ENCODE measurements around the gene IGFBP2. TPM values are rescaled to one million over a fixed set of nuclear protein-coding genes. Genes with fewer than 3 reads are reported as not detected.

The IGFBP2 gene
- total and polyA plus RNA-seq, 2 experiments from 2014 or later: 163 to 338 TPM

DNA sequence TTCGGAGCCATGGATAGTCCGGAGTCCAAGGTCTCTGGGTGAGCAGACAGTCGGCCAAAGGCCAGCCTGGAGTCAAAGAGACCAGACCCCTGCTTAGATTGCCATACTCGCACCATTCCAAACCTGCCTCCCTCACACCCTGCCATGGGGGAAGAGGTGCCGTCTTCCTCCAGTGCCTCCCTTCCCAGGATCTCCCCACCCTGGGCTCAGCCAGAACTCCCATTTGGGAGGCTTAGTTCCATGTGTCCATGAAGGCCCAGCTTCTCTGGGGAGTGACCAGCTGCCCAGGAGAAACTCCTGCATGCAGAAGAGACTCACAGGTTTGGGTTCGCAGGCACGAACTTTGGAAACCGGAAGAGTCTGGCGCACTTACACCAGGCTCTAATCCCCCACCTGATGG lies 40.4 kb downstream of the IGFBP2 start:
- DNase-seq (ENCODE audit: low spot score): no peak
- 95% methylated on average over 9 of the region's 9 CpGs for WGBS (ENCODE audit: low lambda C conversion rate, missing lambda C conversion rate)
- Histone ChIP-seq H3K4me2 (no peak overlapping the region), H3K79me2 (no peaks in the 10 kb centered on the region), H3K4me3 (no peak overlapping the region), H4K20me1 (ENCODE audit: insufficient read depth, poor library complexity, severe bottlenecking) (no peaks in the 10 kb centered on the region), H3K4me1 (ENCODE audit: insufficient read depth) (no peaks in the 10 kb centered on the region), H3K27me3 (no peaks in the 10 kb centered on the region), H3K27ac (no peak overlapping the region), H3K36me3 (replicated peaks; ENCODE audit: insufficient read depth, low read depth) (no peaks in the 10 kb centered on the region), H3K9me2 (replicated peaks; ENCODE audit: insufficient read depth) (no peaks in the 10 kb centered on the region), H3K9me3 (ENCODE audit: low read depth) (no peaks in the 10 kb centered on the region), H2AFZ (no peak overlapping the region)
- no peak for TF ChIP-seq EZH2phosphoT487 (IDR thresholded peaks at IDR 0.05; ENCODE audit: low read depth, severe bottlenecking, unreplicated experiment)
- no peak for TF ChIP-seq EZH2 (IDR thresholded peaks at IDR 0.05; ENCODE audit: borderline replicate concordance)
- TF ChIP-seq CTCF (IDR thresholded peaks at IDR 0.05; ENCODE audit: poor library complexity): no peak

DNA sequence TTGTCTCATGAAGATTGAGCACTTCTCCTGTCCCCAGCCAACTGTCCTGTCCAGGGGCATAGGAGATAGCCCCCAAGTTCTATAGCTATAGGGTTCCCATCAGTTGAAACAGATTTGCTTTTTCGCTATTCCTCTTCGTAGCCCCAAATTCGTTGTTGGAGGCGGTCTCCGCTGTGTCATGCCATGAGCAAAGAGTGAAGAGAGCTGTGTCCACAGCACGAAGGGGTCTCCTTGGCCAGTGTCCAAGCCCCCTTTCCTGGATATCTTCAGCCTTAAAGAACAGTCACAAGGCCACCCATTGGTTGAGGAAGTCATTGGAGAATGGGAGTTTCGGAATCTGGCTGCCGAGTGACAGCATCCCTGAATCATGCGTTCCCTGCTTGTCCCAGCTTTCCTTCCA lies 41.2 kb downstream of the IGFBP2 start:
- Histone ChIP-seq H3K4me2 (no peak overlapping the region), H3K4me1 (ENCODE audit: insufficient read depth) (no peaks in the 10 kb centered on the region), H3K9me3 (ENCODE audit: low read depth) (no peaks in the 10 kb centered on the region), H3K36me3 (replicated peaks; ENCODE audit: insufficient read depth, low read depth) (no peaks in the 10 kb centered on the region), H3K27ac (no peak overlapping the region), H3K27me3 (no peaks in the 10 kb centered on the region), H2AFZ (no peak overlapping the region), H3K4me3 (no peak overlapping the region), H3K9me2 (replicated peaks; ENCODE audit: insufficient read depth) (no peaks in the 10 kb centered on the region), H3K79me2 (no peaks in the 10 kb centered on the region), H4K20me1 (ENCODE audit: insufficient read depth, poor library complexity, severe bottlenecking) (peaks cover 2% of the 10 kb centered on the region)
- TF ChIP-seq EZH2phosphoT487 (IDR thresholded peaks at IDR 0.05; ENCODE audit: low read depth, severe bottlenecking, unreplicated experiment) (no peak), EZH2 (IDR thresholded peaks at IDR 0.05; ENCODE audit: borderline replicate concordance) (no peak), CTCF (IDR thresholded peaks at IDR 0.05; ENCODE audit: poor library complexity) (no peak)
- DNase-seq (ENCODE audit: low spot score): no peak
- WGBS (ENCODE audit: low lambda C conversion rate, missing lambda C conversion rate): 91% methylated on average over 9 of the region's 9 CpGs

- H3K36me3 ChIP-seq (replicated peaks; ENCODE audit: insufficient read depth, low read depth): no peaks in the 10 kb centered on the region
- no peak for DNase-seq (ENCODE audit: low spot score)
- H3K4me3 ChIP-seq: no peak overlapping the region
- no peaks in the 10 kb centered on the region for H3K9me2 ChIP-seq (replicated peaks; ENCODE audit: insufficient read depth)
- peaks cover 9% of the 10 kb centered on the region for H4K20me1 ChIP-seq (ENCODE audit: insufficient read depth, poor library complexity, severe bottlenecking)
- H3K27me3 ChIP-seq: no peaks in the 10 kb centered on the region
- TF ChIP-seq EZH2 (IDR thresholded peaks at IDR 0.05; ENCODE audit: borderline replicate concordance) (no peak), CTCF (IDR thresholded peaks at IDR 0.05; ENCODE audit: poor library complexity) (no peak), EZH2phosphoT487 (IDR thresholded peaks at IDR 0.05; ENCODE audit: low read depth, severe bottlenecking, unreplicated experiment) (no peak)
- H3K9me3 ChIP-seq (ENCODE audit: low read depth): no peaks in the 10 kb centered on the region
- 92% methylated on average over 17 of the region's 17 CpGs for WGBS (ENCODE audit: low lambda C conversion rate, missing lambda C conversion rate)
- no peaks in the 10 kb centered on the region for H3K79me2 ChIP-seq
- H2AFZ ChIP-seq: no peak overlapping the region
- no peak overlapping the region for H3K27ac ChIP-seq
- no peak overlapping the region for H3K4me2 ChIP-seq
- no peaks in the 10 kb centered on the region for H3K4me1 ChIP-seq (ENCODE audit: insufficient read depth)
Measured at GRCh38 chr2:216676630-216677029, 43.4 kb downstream of the IGFBP2 start.
